Frontal cortex (tissue), 4 donors: ENCODE measurements around the gene KRT16. TPM values are rescaled to one million over a fixed set of nuclear protein-coding genes. Genes with fewer than 3 reads are reported as not detected.
"Not testable (repeated sequence)": the region's sequence is repeated elsewhere in the genome, so short reads cannot be mapped to it uniquely, and the experiment has no call there.

ENCODE experiments used
- DNase-seq, 2 donors: peaks; one replicate each; pipeline ENCODE4 v3.0.0; 2012; ENCODE audit warnings: low spot score in 2 of 2
- FAIRE-seq: peaks from 2 replicates; lab custom pipeline; 2012; peaks lifted over from hg19 to GRCh38; lab: Jason Lieb, UNC
- total RNA-seq: library from RNA; depleted of rRNA; stranded (reverse); fragments of >200 nt; gene quantifications from one replicate; pipeline ENCODE4 v1.2.3, GENCODE V29; 2014
- donor health status: control.
- donor health status: control.
- donor health status: control.

KRT16 gene
- total RNA-seq, 1 donor from 2014 or later, result not detected

- DNase-seq (no peak), FAIRE-seq (no peak)
These were observed 6.7 kb upstream of the KRT16 start for GRCh38 chr17:41619036-41619926.

- DNase-seq (no peak), FAIRE-seq (no peak)
These were observed 5.9 kb upstream of the KRT16 start for GRCh38 chr17:41618341-41619035.

GRCh38 chr17:41617698-41618097 is 5.1 kb upstream of the KRT16 start:
- FAIRE-seq, result no peak

GRCh38 chr17:41617136-41617535 is 4.6 kb upstream of the KRT16 start:
- FAIRE-seq (no peak), DNase-seq (no peak)

More at GRCh38 chr17:41617698-41618097, 5.1 kb upstream of the KRT16 start:
- no peak for DNase-seq

GRCh38 chr17:41616486-41616885 is 3.9 kb upstream of the KRT16 start:
- DNase-seq, FAIRE-seq: not testable (repeated sequence)

- no peak for FAIRE-seq
- DNase-seq, result no peak
These were observed 2.9 kb upstream of the KRT16 start for GRCh38 chr17:41615454-41615853.

GRCh38 chr17:41614767-41615166 is 2.2 kb upstream of the KRT16 start:
- not testable (repeated sequence) for DNase-seq, FAIRE-seq

- no peak for DNase-seq
- no peak for FAIRE-seq
These were observed 1.5 kb upstream of the KRT16 start for GRCh38 chr17:41614098-41614497.

- no peak for FAIRE-seq
These were observed 913 bp upstream of the KRT16 start for GRCh38 chr17:41613277-41614082.

GRCh38 chr17:41610965-41611640 is 1.5 kb downstream of the KRT16 start:
- DNase-seq, result no peak
- no peak for FAIRE-seq

More at GRCh38 chr17:41613277-41614082, 913 bp upstream of the KRT16 start:
- no peak for DNase-seq

GRCh38 chr17:41610061-41610517 is 2.5 kb downstream of the KRT16 start:
- not testable (repeated sequence) for DNase-seq, FAIRE-seq

- not testable (repeated sequence) for FAIRE-seq, DNase-seq
These were observed 5.6 kb downstream of the KRT16 start for GRCh38 chr17:41606930-41607329.

GRCh38 chr17:41602524-41602923 is 10.0 kb downstream of the KRT16 start:
- FAIRE-seq (no peak), DNase-seq (no peak)

GRCh38 chr17:41600318-41600717 is 12.2 kb downstream of the KRT16 start:
- FAIRE-seq (no peak), DNase-seq (no peak)

- FAIRE-seq (no peak), DNase-seq (no peak)
These were observed 12.9 kb downstream of the KRT16 start for GRCh38 chr17:41599680-41600079.

GRCh38 chr17:41595585-41595984 is 17.0 kb downstream of the KRT16 start:
- FAIRE-seq (no peak), DNase-seq (no peak)

- no peak for DNase-seq
- FAIRE-seq, result no peak
These were observed 18.1 kb downstream of the KRT16 start for GRCh38 chr17:41594363-41594915.

GRCh38 chr17:41593306-41593981 is 19.1 kb downstream of the KRT16 start:
- FAIRE-seq (no peak), DNase-seq (no peak)
